Thoracic aorta (tissue), 2 donors: ENCODE measurements around the gene HOXA5. TPM values are rescaled to one million over a fixed set of nuclear protein-coding genes. Genes with fewer than 3 reads are reported as not detected.

Experiments
- ATAC-seq: fragments of 150-250 bp; one replicate; pipeline ENCODE4 v1.8.0; 2017; ENCODE audit warnings: low read depth; ENCODE audit not compliant: insufficient number of reproducible peaks, low FRiP score
- DNase-seq: peaks from one replicate; pipeline ENCODE4 v3.0.0-alpha.2; 2020; ENCODE audit warnings: low spot score
- H3K27ac ChIP-seq, 2 donors: fragments of 200-600 bp; sonication (generic); 1 replicate in 1 of 2; 2 replicates in 1 of 2; pipeline ENCODE4 v1.5.1; 2016; ENCODE audit warnings: mild to moderate bottlenecking in 2 of 2, moderate library complexity in 2 of 2
- H3K27me3 ChIP-seq: fragments of 200-600 bp; sonication (generic); replicated peaks from 2 replicates; pipeline ENCODE4 v1.6.0; 2016; ENCODE audit warnings: mild to moderate bottlenecking; ENCODE audit not compliant: insufficient read depth
- H3K36me3 ChIP-seq: fragments of 200-600 bp; sonication (generic); one replicate; pipeline ENCODE4 v1.5.1; 2016
- H3K4me1 ChIP-seq, 2 donors: fragments of 200-600 bp; sonication (generic); 1 replicate in 1 of 2; 2 replicates in 1 of 2; pipeline versions ENCODE4 v1.5.1 to v1.6.0; 2016; ENCODE audit warnings: low read depth in 2 of 2, mild to moderate bottlenecking in 1 of 2; ENCODE audit not compliant: control insufficient read depth in 1 of 2
- H3K4me3 ChIP-seq: fragments of 200-600 bp; sonication (generic); 2 replicates; pipeline ENCODE4 v1.5.1; 2016; ENCODE audit warnings: mild to moderate bottlenecking
- H3K9me3 ChIP-seq: fragments of 200-600 bp; sonication (generic); 2 replicates; pipeline ENCODE4 v1.5.1; 2016
- CTCF ChIP-seq: fragments of 200-600 bp; sonication (generic); IDR thresholded peaks from one replicate; pipeline ENCODE4 v1.5.1; 2019; ENCODE audit warnings: antibody characterized with exemption
- total RNA-seq, 2 donors: library from RNA; depleted of rRNA; stranded (reverse); fragments of >200 nt; gene quantifications; one replicate each; pipeline versions ENCODE4 v1.1.0 to v1.2.3, GENCODE V29; 2016

HOXA5 gene
- total RNA-seq, 2 donors from 2014 or later: 0.35 to 1.2 TPM

- no peak overlapping the region for H3K4me3 ChIP-seq
- H3K36me3 ChIP-seq: peaks cover 8% of the 10 kb centered on the region
- DNase-seq (no peak), ATAC-seq (no peak)
- TF ChIP-seq CTCF: no peak
- H3K9me3 ChIP-seq: no peaks in the 10 kb centered on the region
- H3K27ac ChIP-seq: no peak overlapping the region
- H3K27me3 ChIP-seq: no peaks in the 10 kb centered on the region
- peaks cover 5 to 46% of the 10 kb centered on the region in 2 donors for H3K4me1 ChIP-seq
Observed at GRCh38 chr7:27145914-27146412, 2.5 kb upstream of the HOXA5 start.

- Histone ChIP-seq H3K4me1 (peaks cover 5 to 48% of the 10 kb centered on the region in 2 donors), H3K36me3 (peaks cover 11% of the 10 kb centered on the region), H3K27me3 (no peaks in the 10 kb centered on the region), H3K27ac (peak overlapping the region in 1 of 2 donors; percentile 54), H3K9me3 (no peaks in the 10 kb centered on the region), H3K4me3 (no peak overlapping the region)
- TF ChIP-seq CTCF: no peak
- ATAC-seq (no peak), DNase-seq (no peak)
Observed at GRCh38 chr7:27145165-27145913, 1.9 kb upstream of the HOXA5 start.

GRCh38 chr7:27144781-27145164, 1.3 kb upstream of the HOXA5 start:
- TF ChIP-seq CTCF: no peak
- ATAC-seq: no peak
- no peak for DNase-seq
- Histone ChIP-seq H3K27ac (peak overlapping the region in 1 of 2 donors; percentile 54), H3K27me3 (no peaks in the 10 kb centered on the region), H3K4me3 (no peak overlapping the region), H3K36me3 (peaks cover 11% of the 10 kb centered on the region), H3K4me1 (peaks cover 5 to 48% of the 10 kb centered on the region in 2 donors), H3K9me3 (no peaks in the 10 kb centered on the region)

- TF ChIP-seq CTCF: no peak
- no peaks in the 10 kb centered on the region for H3K27me3 ChIP-seq
- no peak for DNase-seq
- H3K36me3 ChIP-seq: peaks cover 11% of the 10 kb centered on the region
- H3K9me3 ChIP-seq: no peaks in the 10 kb centered on the region
- ATAC-seq: no peak
- H3K27ac ChIP-seq: peak overlapping the region in 1 of 2 donors; percentile 54
- H3K4me1 ChIP-seq: peaks cover 5 to 42% of the 10 kb centered on the region in 2 donors
- H3K4me3 ChIP-seq: peak overlapping the region; percentile 84
Observed at GRCh38 chr7:27143950-27144780, 684 bp upstream of the HOXA5 start.

GRCh38 chr7:27142580-27143022, 880 bp downstream of the HOXA5 start:
- Histone ChIP-seq H3K36me3 (peaks cover 11% of the 10 kb centered on the region), H3K4me1 (peaks cover 5 to 31% of the 10 kb centered on the region in 2 donors), H3K4me3 (peak overlapping the region; percentile 84), H3K27ac (peak overlapping the region; percentile 95 to 97), H3K9me3 (no peaks in the 10 kb centered on the region), H3K27me3 (no peaks in the 10 kb centered on the region)
- DNase-seq (no peak), ATAC-seq (no peak)
- TF ChIP-seq CTCF: no peak
